Keratinocyte (primary cell): ENCODE results near the gene MYL12B. TPM values are rescaled to one million over a fixed set of nuclear protein-coding genes. Genes with fewer than 3 reads are reported as not detected.

Source experiments
- DNase-seq: peaks from one replicate; pipeline ENCODE4 v3.0.0-alpha.2; 2011; ENCODE audit warnings: low read depth, missing footprints, low spot score
- FAIRE-seq: peaks from 2 replicates; lab custom pipeline; 2011; peaks lifted over from hg19 to GRCh38; lab: Jason Lieb, UNC
- H2AFZ ChIP-seq: 2 replicates; pipeline ENCODE4 v1.6.0; 2012; ENCODE audit warnings: low read length, control low read depth, inconsistent platforms; ENCODE audit not compliant: control insufficient read depth
- H3K27ac ChIP-seq: 2 replicates; pipeline ENCODE4 v1.5.1; 2011; ENCODE audit warnings: low read length; ENCODE audit not compliant: control insufficient read depth, insufficient read depth
- H3K27me3 ChIP-seq: 3 replicates; pipeline ENCODE4 v1.6.0; 2011; ENCODE audit warnings: low read length; ENCODE audit not compliant: control insufficient read depth, insufficient read depth; ENCODE audit errors: extremely low read depth
- H3K36me3 ChIP-seq, 2 experiments: 2 replicates in 1 of 2; 3 replicates in 1 of 2; pipeline ENCODE4 v1.5.1; 2011; ENCODE audit warnings: low read length in 2 of 2, mild to moderate bottlenecking in 1 of 2; ENCODE audit not compliant: control insufficient read depth in 2 of 2, insufficient read depth in 2 of 2; ENCODE audit errors: extremely low read depth in 1 of 2
- H3K4me1 ChIP-seq: 3 replicates; pipeline ENCODE4 v1.5.1; 2011; ENCODE audit warnings: low read length; ENCODE audit not compliant: control insufficient read depth, insufficient read depth; ENCODE audit errors: extremely low read depth
- H3K4me2 ChIP-seq: 3 replicates; pipeline ENCODE4 v1.6.0; 2011; ENCODE audit warnings: low read depth, low read length; ENCODE audit not compliant: control insufficient read depth, insufficient read depth; ENCODE audit errors: extremely low read depth
- H3K4me3 ChIP-seq, 3 experiments: fragments of 200-600 bp in 1 of 3; sonication (generic) in 1 of 3; 2 replicates in 2 of 3; 3 replicates in 1 of 3; pipeline ENCODE4 v1.5.1; 2011 to 2016; ENCODE audit warnings: low read length in 3 of 3, mild to moderate bottlenecking in 3 of 3, control low read depth in 2 of 3, inconsistent platforms in 1 of 3, low read depth in 1 of 3, mixed read lengths in 1 of 3, mixed run types in 1 of 3, moderate library complexity in 1 of 3; ENCODE audit not compliant: control insufficient read depth in 2 of 3, insufficient read depth in 2 of 3; ENCODE audit errors: extremely low read depth in 1 of 3
- H3K79me2 ChIP-seq: 2 replicates; pipeline ENCODE4 v1.6.0; 2012; ENCODE audit warnings: low read length; ENCODE audit not compliant: control insufficient read depth, insufficient read depth
- H3K9ac ChIP-seq: 3 replicates; pipeline ENCODE4 v1.6.0; 2011; ENCODE audit warnings: low read length; ENCODE audit not compliant: control insufficient read depth, insufficient read depth; ENCODE audit errors: extremely low read depth
- H3K9me1 ChIP-seq: 3 replicates; pipeline ENCODE4 v1.6.0; 2011; ENCODE audit warnings: low read length; ENCODE audit not compliant: control insufficient read depth, insufficient read depth; ENCODE audit errors: extremely low read depth
- H3K9me3 ChIP-seq: 2 replicates; pipeline ENCODE4 v1.5.1; 2012; ENCODE audit warnings: low read depth, low read length; ENCODE audit not compliant: control insufficient read depth
- H4K20me1 ChIP-seq: 3 replicates; pipeline ENCODE4 v1.6.0; 2011; ENCODE audit warnings: low read length; ENCODE audit not compliant: control insufficient read depth, insufficient read depth; ENCODE audit errors: extremely low read depth
- CTCF ChIP-seq, 3 experiments: IDR thresholded peaks in 1 of 3; conservative IDR thresholded peaks in 1 of 3; optimal IDR thresholded peaks in 1 of 3; 2 replicates in 2 of 3; 3 replicates in 1 of 3; pipeline versions ENCODE3 to v1.5.1; 2011; ENCODE audit warnings: low read length in 3 of 3, mild to moderate bottlenecking in 3 of 3, moderate library complexity in 2 of 3, control low read depth in 1 of 3, inconsistent platforms in 1 of 3; ENCODE audit not compliant: insufficient read depth in 2 of 3; ENCODE audit errors: extremely low read depth in 1 of 3
- EZH2 ChIP-seq: IDR thresholded peaks from one replicate; pipeline ENCODE4 v1.6.1; 2012; ENCODE audit warnings: inconsistent platforms, mild to moderate bottlenecking, low read length, moderate library complexity
- dilution Hi-C: fragments of 300-500 bp; cut with MboI; formaldehyde crosslinking; loops from one replicate; pipeline ENCODE4 v1.7.0; 2020; ENCODE audit warnings: low sequenced_read_pairs; ENCODE audit not compliant: extremely low pct_ligation_motif_present
- polyA plus RNA-seq, 5 experiments: library from polyadenylated mRNA; depleted of rRNA in 3 of 5; stranded (reverse) in 3 of 5; stranded (forward) in 1 of 5; unstranded in 1 of 5; fragments of >200 nt; gene quantifications; 1 replicate in 1 of 5; 2 replicates in 3 of 5; 3 replicates in 1 of 5; pipeline versions ENCODE4 v1.2.1 to v1.2.3, GENCODE V29; 2011 to 2012; ENCODE audit warnings: missing spikeins in 2 of 5, low read depth in 1 of 5, low replicate concordance in 1 of 5

The MYL12B gene
- polyA plus RNA-seq, 1 donor (not counting 4 experiments of a cell fraction or from before 2014, with no cell fraction given), result 1,224 TPM

GRCh38 chr18:3236470-3236869, 25.5 kb upstream of the MYL12B start:
- H3K4me1 ChIP-seq, result no peaks in the 10 kb centered on the region
- no peaks in the 10 kb centered on the region for H3K9me3 ChIP-seq
- H3K27me3 ChIP-seq, result no peaks in the 10 kb centered on the region
- dilution Hi-C loops, result no loop called here
- no peak overlapping the region for H3K27ac ChIP-seq
- H3K4me2 ChIP-seq, result no peak overlapping the region
- no peaks in the 10 kb centered on the region for H3K36me3 ChIP-seq
- no peaks in the 10 kb centered on the region for H3K79me2 ChIP-seq
- H3K9ac ChIP-seq, result no peak overlapping the region
- no peaks in the 10 kb centered on the region for H4K20me1 ChIP-seq
- TF ChIP-seq CTCF (optimal IDR thresholded peaks at IDR 0.05 in 1 of 3, IDR thresholded peaks at IDR 0.05 in 1 of 3, conservative IDR thresholded peaks at IDR 0.05 in 1 of 3; ENCODE audit: extremely low read depth in 1 of 3, insufficient read depth in 2 of 3, low read length in 3 of 3), result no peak
- TF ChIP-seq EZH2, result no peak
- H3K4me3 ChIP-seq, result no peak overlapping the region
- DNase-seq (no peak), FAIRE-seq (no peak)
- H2AFZ ChIP-seq, result no peak overlapping the region
- no peaks in the 10 kb centered on the region for H3K9me1 ChIP-seq

- no peak overlapping the region for H3K4me3 ChIP-seq
- no peak overlapping the region for H3K9ac ChIP-seq
- no peak overlapping the region for H2AFZ ChIP-seq
- TF ChIP-seq EZH2, result no peak
- TF ChIP-seq CTCF (optimal IDR thresholded peaks at IDR 0.05 in 1 of 3, IDR thresholded peaks at IDR 0.05 in 1 of 3, conservative IDR thresholded peaks at IDR 0.05 in 1 of 3; ENCODE audit: extremely low read depth in 1 of 3, insufficient read depth in 2 of 3, low read length in 3 of 3), result no peak
- no peaks in the 10 kb centered on the region for H3K9me1 ChIP-seq
- no peaks in the 10 kb centered on the region for H3K36me3 ChIP-seq
- dilution Hi-C loops, result no loop called here
- H3K9me3 ChIP-seq, result no peaks in the 10 kb centered on the region
- no peak overlapping the region for H3K27ac ChIP-seq
- no peaks in the 10 kb centered on the region for H3K27me3 ChIP-seq
- no peak overlapping the region for H3K4me2 ChIP-seq
- FAIRE-seq, result no peak
- no peaks in the 10 kb centered on the region for H4K20me1 ChIP-seq
- no peak for DNase-seq
- H3K4me1 ChIP-seq, result no peaks in the 10 kb centered on the region
- H3K79me2 ChIP-seq, result no peaks in the 10 kb centered on the region
These were observed 23.2 kb upstream of the MYL12B start for GRCh38 chr18:3238742-3239141.
